ENCODE measurements around the gene KIF18A. TPM values are rescaled to one million over a fixed set of nuclear protein-coding genes. Genes with fewer than 3 reads are reported as not detected.

The KIF18A gene
- total RNA-seq, 1 donor from 2014 or later, result 4.4 TPM

DNA sequence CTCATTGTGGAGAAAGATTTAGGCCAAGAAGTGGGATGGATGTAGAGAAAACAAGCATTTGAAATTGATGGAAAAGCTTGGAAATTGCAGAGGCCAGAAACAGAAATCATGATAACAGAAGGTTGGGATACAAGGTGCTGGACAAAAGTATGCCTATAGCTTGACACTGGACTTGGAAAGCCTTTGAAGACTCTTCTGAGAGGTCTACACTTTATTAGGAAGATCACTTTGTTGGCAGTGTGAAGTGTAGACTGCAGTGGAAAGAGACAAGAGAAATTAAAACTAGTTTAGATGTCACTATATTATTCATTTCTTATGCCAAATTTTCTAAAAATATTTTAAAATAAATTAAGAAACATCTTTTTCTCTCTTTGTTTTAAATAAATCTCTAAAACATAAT lies 59.1 kb downstream of the KIF18A start:
- Mint-ChIP-seq H3K4me3 (no peak overlapping the region), H3K36me3 (ENCODE audit: low read depth) (no peaks in the 10 kb centered on the region), H3K9me3 (no peaks in the 10 kb centered on the region), H3K27ac (no peak overlapping the region), H3K27me3 (no peaks in the 10 kb centered on the region), H3K4me1 (no peaks in the 10 kb centered on the region)
- ChIA-PET CTCF (no interaction called here), POLR2A (no interaction called here)
- intact Hi-C loops (cut with micrococcal nuclease), result no loop called here
- TF ChIP-seq, protein P1, sequence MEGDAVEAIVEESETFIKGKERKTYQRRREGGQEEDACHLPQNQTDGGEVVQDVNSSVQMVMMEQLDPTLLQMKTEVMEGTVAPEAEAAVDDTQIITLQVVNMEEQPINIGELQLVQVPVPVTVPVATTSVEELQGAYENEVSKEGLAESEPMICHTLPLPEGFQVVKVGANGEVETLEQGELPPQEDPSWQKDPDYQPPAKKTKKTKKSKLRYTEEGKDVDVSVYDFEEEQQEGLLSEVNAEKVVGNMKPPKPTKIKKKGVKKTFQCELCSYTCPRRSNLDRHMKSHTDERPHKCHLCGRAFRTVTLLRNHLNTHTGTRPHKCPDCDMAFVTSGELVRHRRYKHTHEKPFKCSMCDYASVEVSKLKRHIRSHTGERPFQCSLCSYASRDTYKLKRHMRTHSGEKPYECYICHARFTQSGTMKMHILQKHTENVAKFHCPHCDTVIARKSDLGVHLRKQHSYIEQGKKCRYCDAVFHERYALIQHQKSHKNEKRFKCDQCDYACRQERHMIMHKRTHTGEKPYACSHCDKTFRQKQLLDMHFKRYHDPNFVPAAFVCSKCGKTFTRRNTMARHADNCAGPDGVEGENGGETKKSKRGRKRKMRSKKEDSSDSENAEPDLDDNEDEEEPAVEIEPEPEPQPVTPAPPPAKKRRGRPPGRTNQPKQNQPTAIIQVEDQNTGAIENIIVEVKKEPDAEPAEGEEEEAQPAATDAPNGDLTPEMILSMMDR (IDR thresholded peaks at IDR 0.05), result no peak
- ATAC-seq (ENCODE audit: low read depth) (no peak), DNase-seq (no peak)

DNA sequence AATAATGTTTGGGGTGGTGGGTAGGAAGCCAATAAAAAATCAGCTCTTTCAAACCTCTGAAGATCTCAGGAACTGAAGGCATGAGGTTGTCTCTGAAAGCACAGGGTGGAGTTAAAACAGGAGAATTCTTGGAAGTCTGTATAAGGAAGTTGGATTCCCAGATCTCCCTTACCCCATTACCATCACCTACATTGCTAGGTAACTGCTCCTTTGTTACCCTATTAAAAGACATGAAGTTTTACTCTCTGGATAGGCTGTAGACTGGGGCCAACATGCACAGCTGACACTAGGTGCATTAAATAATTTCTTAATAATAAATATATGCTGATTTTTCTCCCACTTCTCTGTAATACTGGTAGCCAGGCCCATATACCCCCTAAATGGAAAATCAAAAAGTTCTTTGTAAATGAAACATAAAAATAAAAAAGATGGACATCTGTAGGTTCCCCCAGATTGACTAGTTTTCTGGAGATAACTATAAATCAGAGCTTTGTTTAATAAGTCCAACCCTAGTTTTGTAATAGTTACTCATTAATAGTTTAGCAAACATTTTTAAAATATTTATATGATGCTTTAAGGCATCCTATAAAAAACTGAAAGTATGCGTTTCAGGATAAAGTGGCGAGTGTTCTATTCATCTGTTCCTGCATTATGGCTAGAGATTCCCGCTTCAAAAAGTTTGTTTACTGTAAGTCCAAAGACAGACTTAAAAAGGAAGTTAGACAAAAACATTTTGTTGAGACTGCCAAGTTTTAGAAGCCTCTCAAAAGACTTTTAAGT lies 63.8 kb downstream of the KIF18A start:
- Mint-ChIP-seq H3K27ac (no peak overlapping the region), H3K36me3 (ENCODE audit: low read depth) (no peaks in the 10 kb centered on the region), H3K4me1 (no peaks in the 10 kb centered on the region), H3K27me3 (no peaks in the 10 kb centered on the region), H3K4me3 (no peak overlapping the region), H3K9me3 (no peaks in the 10 kb centered on the region)
- POLR2A ChIA-PET, result no interaction called here
- TF ChIP-seq, protein P1 (IDR thresholded peaks at IDR 0.05), result no peak
- ATAC-seq (ENCODE audit: low read depth) (no peak), DNase-seq (no peak)
- intact Hi-C loops (cut with micrococcal nuclease), result no loop called here
- CTCF ChIA-PET, result no interaction called here

DNA sequence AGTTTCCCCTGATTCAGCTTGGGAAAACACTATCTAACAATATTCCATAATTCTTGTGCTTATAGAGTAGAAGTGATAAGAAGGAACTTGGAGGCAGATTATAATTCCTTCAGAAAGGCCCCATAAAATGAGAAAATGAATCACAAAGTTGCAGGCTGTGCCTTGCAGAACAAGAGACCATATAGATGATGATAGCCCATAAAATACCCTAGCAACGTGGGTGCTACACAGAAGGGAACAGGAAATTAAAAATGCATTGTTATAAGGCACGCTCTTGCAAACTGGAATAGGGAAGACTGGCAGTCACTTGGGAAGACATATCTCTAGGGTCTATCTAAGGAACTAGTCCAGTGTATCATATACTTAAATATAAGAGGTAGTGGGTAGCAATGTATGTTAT lies 67.6 kb downstream of the KIF18A start:
- TF ChIP-seq, protein P1 (IDR thresholded peaks at IDR 0.05), result no peak
- ChIA-PET CTCF (no interaction called here), POLR2A (interaction anchor here (0.5 kb wide), 1 partner anchor 55 kb away, joined by 3 read pairs; no protein-coding TSS in a partner anchor)
- intact Hi-C loops (cut with micrococcal nuclease), result no loop called here
- no peaks in the 10 kb centered on the region for H3K36me3 Mint-ChIP-seq (ENCODE audit: low read depth)
- no peak overlapping the region for H3K4me3 Mint-ChIP-seq
- H3K27ac Mint-ChIP-seq, result no peak overlapping the region
- H3K27me3 Mint-ChIP-seq, result no peaks in the 10 kb centered on the region
- ATAC-seq (ENCODE audit: low read depth) (no peak), DNase-seq (no peak)
- peaks cover 2% of the 10 kb centered on the region for H3K4me1 Mint-ChIP-seq
- H3K9me3 Mint-ChIP-seq, result no peaks in the 10 kb centered on the region

DNA sequence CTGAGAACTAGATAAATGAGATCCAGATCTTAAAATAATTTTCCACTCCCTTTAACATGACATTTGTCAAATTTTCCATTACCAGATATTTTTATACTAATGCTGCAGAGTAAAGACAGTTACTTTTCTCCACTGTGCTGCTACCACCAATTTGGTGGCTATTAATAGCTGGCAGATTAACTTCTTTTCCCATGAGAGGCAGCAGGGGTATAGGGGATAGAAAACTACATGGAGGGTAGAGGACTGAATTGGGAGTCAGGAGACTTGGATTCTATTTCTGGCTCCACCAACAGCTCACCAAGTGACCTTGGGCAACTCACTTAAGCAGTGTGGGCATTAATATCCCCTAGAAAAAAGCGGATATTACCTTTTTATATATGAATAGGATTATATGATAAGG lies 69.2 kb downstream of the KIF18A start:
- Mint-ChIP-seq H3K9me3 (no peaks in the 10 kb centered on the region), H3K27ac (no peak overlapping the region), H3K27me3 (no peaks in the 10 kb centered on the region), H3K4me3 (no peak overlapping the region), H3K36me3 (ENCODE audit: low read depth) (no peaks in the 10 kb centered on the region), H3K4me1 (peaks cover 2% of the 10 kb centered on the region)
- no peak for DNase-seq
- intact Hi-C loops (cut with micrococcal nuclease), result no loop called here
- TF ChIP-seq, protein P1 (IDR thresholded peaks at IDR 0.05), result no peak
- no peak for ATAC-seq (ENCODE audit: low read depth)
- ChIA-PET POLR2A (no interaction called here), CTCF (no interaction called here)

DNA sequence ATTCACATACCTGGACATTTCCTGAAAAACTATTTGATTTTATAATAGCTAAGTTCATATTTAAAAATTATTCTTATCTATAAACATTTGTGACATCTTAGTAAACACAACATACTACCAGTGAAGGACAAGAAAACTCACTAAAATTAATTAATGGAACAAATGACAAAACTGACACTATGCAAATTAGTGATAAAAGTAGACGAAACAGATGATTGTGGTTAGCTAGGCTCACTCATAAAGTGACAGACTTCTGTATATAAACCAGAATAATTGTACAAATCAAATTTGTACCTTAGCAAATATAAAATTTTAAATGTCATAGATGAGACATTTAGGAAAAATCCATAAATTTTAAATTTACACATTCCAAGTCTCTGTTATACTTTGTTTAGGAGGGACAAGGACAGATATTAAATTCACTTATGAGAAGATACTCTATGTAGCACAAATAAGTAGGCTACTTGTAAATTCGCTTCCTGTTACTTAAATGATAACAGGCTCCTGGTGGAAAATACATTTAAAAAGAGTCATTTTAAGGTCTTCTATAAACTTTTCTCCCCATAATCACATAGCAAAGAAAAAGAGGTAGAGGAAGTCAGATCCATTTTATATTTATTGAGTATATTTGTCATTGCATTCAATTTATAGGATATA lies 81.2 kb downstream of the KIF18A start:
- no peak for DNase-seq
- Mint-ChIP-seq H3K4me1 (peaks cover 11% of the 10 kb centered on the region), H3K27me3 (no peaks in the 10 kb centered on the region), H3K9me3 (no peaks in the 10 kb centered on the region), H3K36me3 (ENCODE audit: low read depth) (peaks cover 4% of the 10 kb centered on the region), H3K4me3 (no peak overlapping the region), H3K27ac (no peak overlapping the region)
- TF ChIP-seq, protein P1 (IDR thresholded peaks at IDR 0.05), result no peak
- intact Hi-C loops (cut with micrococcal nuclease), result no loop called here
- ChIA-PET POLR2A (no interaction called here), CTCF (no interaction called here)
- peak; percentile 40 for ATAC-seq (ENCODE audit: low read depth)
